RWPE2 (cell line): Measurements from ENCODE around the gene RHOB.

Experiments used
- ATAC-seq: fragments of 200-7000 bp; cut with Tn5 transposase; 3 replicates; pipeline ENCODE4 v1.9.1; 2021; ENCODE audit warnings: low read depth
- DNase-seq: peaks from one replicate; pipeline ENCODE4 v3.0.0-alpha.2; 2020; ENCODE audit warnings: low spot score
- H3K27ac ChIP-seq: fragments of 450-650 bp; 2 replicates; pipeline ENCODE4 v1.5.1; 2017; ENCODE audit warnings: mild to moderate bottlenecking; ENCODE audit not compliant: poor library complexity, severe bottlenecking
- H3K27me3 ChIP-seq: fragments of 250-450 bp; sonication (Bioruptor Pico); 2 replicates; pipeline ENCODE4 v1.5.1; 2021; ENCODE audit warnings: mild to moderate bottlenecking, moderate library complexity; ENCODE audit not compliant: insufficient read depth, poor library complexity, severe bottlenecking
- H3K36me3 ChIP-seq: fragments of 250-450 bp; sonication (Bioruptor Pico); 2 replicates; pipeline ENCODE4 v1.5.1; 2020; ENCODE audit warnings: low read depth, mild to moderate bottlenecking, moderate library complexity
- H3K4me1 ChIP-seq: fragments of 250-450 bp; sonication (Bioruptor Pico); 2 replicates; pipeline ENCODE4 v1.5.1; 2021; ENCODE audit warnings: mild to moderate bottlenecking, moderate library complexity; ENCODE audit not compliant: insufficient read depth, poor library complexity, severe bottlenecking
- H3K4me3 ChIP-seq: fragments of 250-450 bp; sonication (Bioruptor Pico); 2 replicates; pipeline ENCODE4 v1.5.1; 2021; ENCODE audit warnings: mild to moderate bottlenecking, moderate library complexity; ENCODE audit not compliant: severe bottlenecking
- H3K9me3 ChIP-seq: fragments of 250-450 bp; sonication (Bioruptor Pico); 2 replicates; pipeline ENCODE4 v1.5.1; 2021; ENCODE audit warnings: mild to moderate bottlenecking, moderate library complexity; ENCODE audit not compliant: severe bottlenecking
- TF ChIP-seq, protein P1 (sequence below): fragments of 450-650 bp; IDR thresholded peaks from one replicate; pipeline ENCODE4 v1.5.1; 2017; ENCODE audit warnings: mild to moderate bottlenecking, moderate library complexity; ENCODE audit not compliant: poor library complexity, severe bottlenecking

RHOB gene

GRCh38 chr2:20430035-20430434 is 16.8 kb upstream of the RHOB start:
- DNase-seq: no peak
- Histone ChIP-seq H3K27ac (no peak overlapping the region), H3K36me3 (no peaks in the 10 kb centered on the region), H3K4me1 (peaks cover 21% of the 10 kb centered on the region), H3K4me3 (no peak overlapping the region), H3K27me3 (no peaks in the 10 kb centered on the region), H3K9me3 (no peaks in the 10 kb centered on the region)
- ATAC-seq: no peak
- TF ChIP-seq, protein P1, sequence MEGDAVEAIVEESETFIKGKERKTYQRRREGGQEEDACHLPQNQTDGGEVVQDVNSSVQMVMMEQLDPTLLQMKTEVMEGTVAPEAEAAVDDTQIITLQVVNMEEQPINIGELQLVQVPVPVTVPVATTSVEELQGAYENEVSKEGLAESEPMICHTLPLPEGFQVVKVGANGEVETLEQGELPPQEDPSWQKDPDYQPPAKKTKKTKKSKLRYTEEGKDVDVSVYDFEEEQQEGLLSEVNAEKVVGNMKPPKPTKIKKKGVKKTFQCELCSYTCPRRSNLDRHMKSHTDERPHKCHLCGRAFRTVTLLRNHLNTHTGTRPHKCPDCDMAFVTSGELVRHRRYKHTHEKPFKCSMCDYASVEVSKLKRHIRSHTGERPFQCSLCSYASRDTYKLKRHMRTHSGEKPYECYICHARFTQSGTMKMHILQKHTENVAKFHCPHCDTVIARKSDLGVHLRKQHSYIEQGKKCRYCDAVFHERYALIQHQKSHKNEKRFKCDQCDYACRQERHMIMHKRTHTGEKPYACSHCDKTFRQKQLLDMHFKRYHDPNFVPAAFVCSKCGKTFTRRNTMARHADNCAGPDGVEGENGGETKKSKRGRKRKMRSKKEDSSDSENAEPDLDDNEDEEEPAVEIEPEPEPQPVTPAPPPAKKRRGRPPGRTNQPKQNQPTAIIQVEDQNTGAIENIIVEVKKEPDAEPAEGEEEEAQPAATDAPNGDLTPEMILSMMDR: no peak

- TF ChIP-seq, protein P1: no peak
- no peaks in the 10 kb centered on the region for H3K9me3 ChIP-seq
- DNase-seq (no peak), ATAC-seq (peak; percentile 81)
- H3K27ac ChIP-seq: peak overlapping the region; percentile 24
- no peaks in the 10 kb centered on the region for H3K27me3 ChIP-seq
- no peak overlapping the region for H3K4me3 ChIP-seq
- no peaks in the 10 kb centered on the region for H3K36me3 ChIP-seq
- H3K4me1 ChIP-seq: peaks cover 16% of the 10 kb centered on the region
Measured at GRCh38 chr2:20430461-20431300, 16.2 kb upstream of the RHOB start.

DNA sequence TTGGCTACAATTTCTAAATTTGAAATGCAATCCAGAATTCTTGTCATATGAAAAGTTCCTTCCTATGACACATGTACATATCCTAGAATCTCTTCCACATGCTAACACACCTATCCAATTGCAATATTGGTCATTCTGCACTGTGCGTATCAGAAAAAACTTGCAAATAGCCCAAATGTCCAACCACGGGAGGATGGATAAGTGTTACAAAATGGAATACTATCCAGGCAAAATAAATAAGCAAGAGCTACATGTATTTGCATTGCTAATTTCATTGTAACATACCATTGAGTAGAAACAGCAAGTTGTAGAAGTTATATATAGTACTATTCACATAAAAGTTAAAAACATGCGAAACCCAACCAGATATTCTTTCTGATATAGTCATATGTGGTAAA is 15.6 kb upstream of the RHOB start:
- H3K36me3 ChIP-seq: no peaks in the 10 kb centered on the region
- H3K4me3 ChIP-seq: no peak overlapping the region
- no peak for DNase-seq
- H3K27ac ChIP-seq: peak overlapping the region; percentile 24
- no peaks in the 10 kb centered on the region for H3K9me3 ChIP-seq
- TF ChIP-seq, protein P1: no peak
- no peak for ATAC-seq
- peaks cover 16% of the 10 kb centered on the region for H3K4me1 ChIP-seq
- H3K27me3 ChIP-seq: no peaks in the 10 kb centered on the region

DNA sequence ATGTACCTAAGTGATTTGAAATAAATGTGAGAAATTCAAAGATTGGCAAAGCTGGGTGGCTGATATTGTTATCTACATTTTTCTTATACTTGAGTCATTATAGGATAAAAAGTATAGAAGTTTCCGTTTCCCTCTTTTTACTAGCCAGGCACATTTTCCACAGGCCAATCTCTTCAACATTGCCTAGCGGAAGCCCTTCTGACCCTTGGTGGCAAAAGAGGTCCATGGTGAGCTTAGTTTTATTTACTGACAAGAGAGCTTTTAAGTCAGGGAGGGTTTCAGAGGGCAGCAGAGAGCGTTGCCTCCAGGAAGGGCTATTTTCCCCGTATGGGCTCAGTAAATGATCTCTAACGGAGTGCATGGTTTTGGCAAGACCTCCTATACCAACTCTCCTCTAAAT is 15.1 kb upstream of the RHOB start:
- no peak overlapping the region for H3K27ac ChIP-seq
- no peaks in the 10 kb centered on the region for H3K9me3 ChIP-seq
- DNase-seq (no peak), ATAC-seq (no peak)
- H3K4me3 ChIP-seq: no peak overlapping the region
- no peaks in the 10 kb centered on the region for H3K27me3 ChIP-seq
- peaks cover 16% of the 10 kb centered on the region for H3K4me1 ChIP-seq
- H3K36me3 ChIP-seq: no peaks in the 10 kb centered on the region
- TF ChIP-seq, protein P1: no peak

DNA sequence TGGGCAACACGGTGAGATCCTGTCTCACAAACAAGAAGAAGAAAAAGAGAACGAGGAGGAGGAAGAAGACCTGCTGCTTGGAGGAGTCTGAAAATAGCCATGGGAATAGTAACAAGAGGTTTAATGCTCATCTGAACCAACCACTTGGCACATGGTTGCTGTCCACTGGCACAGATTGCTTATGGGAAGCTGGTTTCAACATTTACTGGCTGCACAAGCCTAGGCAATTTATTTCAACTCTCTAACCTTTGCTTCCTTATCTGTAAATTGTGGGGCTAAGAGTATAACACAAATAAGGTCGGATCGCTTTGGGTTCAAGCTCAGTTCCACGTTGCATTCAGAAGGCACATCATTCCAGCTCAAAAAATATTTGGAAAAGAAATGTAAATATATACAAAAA is 14.2 kb upstream of the RHOB start:
- Histone ChIP-seq H3K27ac (no peak overlapping the region), H3K27me3 (no peaks in the 10 kb centered on the region), H3K4me3 (no peak overlapping the region), H3K36me3 (no peaks in the 10 kb centered on the region), H3K9me3 (no peaks in the 10 kb centered on the region), H3K4me1 (peaks cover 18% of the 10 kb centered on the region)
- TF ChIP-seq, protein P1: no peak
- no peak for DNase-seq
- ATAC-seq: no peak
